NOMO-1 treated with DMSO at 0.1 percent for 48 hours (cell line): ENCODE measurements around the gene AGAP3.

Source experiments
- DNase-seq: peaks from one replicate; lab custom pipeline; 2025; ENCODE audit not compliant: unreplicated experiment; lab: John Stamatoyannopoulos, UW

The AGAP3 gene

GRCh38 chr7:151134743-151135524 lies 48.7 kb downstream of the AGAP3 start:
- DNase-seq, result no peak

- DNase-seq, result no peak
These were observed 49.2 kb downstream of the AGAP3 start for GRCh38 chr7:151135525-151135845.

- no peak for DNase-seq
These were observed 49.9 kb downstream of the AGAP3 start for GRCh38 chr7:151135866-151136843.

GRCh38 chr7:151137076-151137675 lies 50.9 kb downstream of the AGAP3 start:
- DNase-seq, result no peak

- no peak for DNase-seq
These were observed 51.5 kb downstream of the AGAP3 start for GRCh38 chr7:151137791-151138152.

- no peak for DNase-seq
These were observed 52.0 kb downstream of the AGAP3 start for GRCh38 chr7:151138153-151138851.

- DNase-seq, result no peak
These were observed 53.0 kb downstream of the AGAP3 start for GRCh38 chr7:151139071-151139790.

- no peak for DNase-seq
These were observed 53.5 kb downstream of the AGAP3 start for GRCh38 chr7:151139791-151140190.

GRCh38 chr7:151140826-151141225 lies 54.6 kb downstream of the AGAP3 start:
- no peak for DNase-seq

- DNase-seq, result no peak
These were observed 55.1 kb downstream of the AGAP3 start for GRCh38 chr7:151141311-151141854.

GRCh38 chr7:151141855-151142685 lies 55.8 kb downstream of the AGAP3 start:
- no peak for DNase-seq

- no peak for DNase-seq
These were observed 56.4 kb downstream of the AGAP3 start for GRCh38 chr7:151142686-151143040.

- no peak for DNase-seq
These were observed 57.2 kb downstream of the AGAP3 start for GRCh38 chr7:151143261-151144015.

- DNase-seq, result no peak
These were observed 58.1 kb downstream of the AGAP3 start for GRCh38 chr7:151144387-151144786.

GRCh38 chr7:151146761-151147160 lies 60.5 kb downstream of the AGAP3 start:
- no peak for DNase-seq

- no peak for DNase-seq
These were observed 62.3 kb downstream of the AGAP3 start for GRCh38 chr7:151148319-151149259.

GRCh38 chr7:151150388-151150787 lies 64.1 kb downstream of the AGAP3 start:
- no peak for DNase-seq
